Esophagus squamous epithelium (tissue), 5 donors: ENCODE measurements around the gene DEPP1. TPM values are rescaled to one million over a fixed set of nuclear protein-coding genes. Genes with fewer than 3 reads are reported as not detected.

Source experiments
- DNase-seq: peaks from one replicate; lab custom pipeline; 2025; lab: John Stamatoyannopoulos, UW
- H3K27ac ChIP-seq, 4 donors: fragments of 200-600 bp; sonication (generic); one replicate each; pipeline ENCODE4 v1.5.1; 2016 to 2019; ENCODE audit warnings: mild to moderate bottlenecking in 1 of 4
- H3K27me3 ChIP-seq, 4 donors: fragments of 200-600 bp; sonication (generic); 1 replicate in 3 of 4; 2 replicates in 1 of 4; pipeline versions ENCODE4 v1.5.1 to v1.6.0; 2017 to 2021; ENCODE audit warnings: antibody characterized with exemption in 1 of 4
- H3K36me3 ChIP-seq, 3 donors: fragments of 200-600 bp; sonication (generic); one replicate each; pipeline ENCODE4 v1.5.1; 2016 to 2019
- H3K4me1 ChIP-seq, 3 donors: fragments of 200-600 bp; sonication (generic); one replicate each; pipeline ENCODE4 v1.5.1; 2017 to 2019
- H3K4me3 ChIP-seq, 4 donors: fragments of 200-600 bp; sonication (generic); 1 replicate in 3 of 4; 2 replicates in 1 of 4; pipeline ENCODE4 v1.5.1; 2016 to 2019; ENCODE audit warnings: mild to moderate bottlenecking in 2 of 4, moderate library complexity in 1 of 4
- H3K9me3 ChIP-seq, 3 donors: fragments of 200-600 bp; sonication (generic); one replicate each; pipeline ENCODE4 v1.5.1; 2016 to 2019
- CTCF ChIP-seq, 6 experiments: fragments of 450-650 bp in 4 of 6; fragments of 200-600 bp in 2 of 6; sonication (generic) in 2 of 6; IDR thresholded peaks; one replicate each; pipeline ENCODE4 v1.5.1; 2016 to 2019; ENCODE audit warnings: antibody characterized with exemption in 6 of 6, mild to moderate bottlenecking in 4 of 6, moderate library complexity in 4 of 6
- POLR2A ChIP-seq, 4 donors: fragments of 450-650 bp; IDR thresholded peaks; one replicate each; pipeline ENCODE4 v1.6.1; 2017; ENCODE audit warnings: antibody characterized with exemption in 4 of 4, mild to moderate bottlenecking in 4 of 4, moderate library complexity in 3 of 4
- WGBS, 2 donors: methylation state at CpG; one replicate each; pipeline ENCODE4 v1.1.5; 2018; 5-methylcytosine and 5-hydroxymethylcytosine counted together
- intact Hi-C: fragments of 100-400 bp; cut with DNase I; formaldehyde crosslinking; loops from one replicate; pipeline ENCODE4 v1.15.0; 2022
- total RNA-seq, 4 donors: library from RNA; depleted of rRNA; stranded (reverse); fragments of >200 nt; gene quantifications; one replicate each; pipeline ENCODE4 v1.1.0, GENCODE V29; 2016
- donor health status: DM: yes; HTN: yes; CAD: no.

The DEPP1 gene
- total RNA-seq, 4 donors from 2014 or later = 2.5 to 116 (median 27.5) TPM

- TF ChIP-seq CTCF (IDR thresholded peaks at IDR 0.05) (no peak), POLR2A (IDR thresholded peaks at IDR 0.05) (no peak)
- no peak overlapping the region for H3K27ac ChIP-seq
Observed at GRCh38 chr10:44931621-44932516, 46.7 kb downstream of the DEPP1 start.

GRCh38 chr10:44930904-44931620 lies 47.5 kb downstream of the DEPP1 start:
- intact Hi-C loops = loop anchor here (5.0 kb wide), 1 partner anchor 41 kb away; no protein-coding TSS in a partner anchor
- Histone ChIP-seq H3K9me3 (no peaks in the 10 kb centered on the region), H3K36me3 (no peaks in the 10 kb centered on the region), H3K4me3 (no peak overlapping the region), H3K4me1 (peaks cover 0 to 23% (median 10%) of the 10 kb centered on the region in 3 donors), H3K27ac (no peak overlapping the region), H3K27me3 (no peaks in the 10 kb centered on the region)
- no peak for TF ChIP-seq CTCF (IDR thresholded peaks at IDR 0.05)
- TF ChIP-seq POLR2A (IDR thresholded peaks at IDR 0.05) = no peak
- no peak for DNase-seq
- 68 to 78% methylated on average over 2 to 4 of the region's 4 CpGs for WGBS, 2 donors

More at GRCh38 chr10:44931621-44932516, 46.7 kb downstream of the DEPP1 start:
- intact Hi-C loops = loop anchor here (5.0 kb wide), 1 partner anchor 40 kb away; no protein-coding TSS in a partner anchor
- H3K4me1 ChIP-seq = peaks cover 0 to 25% (median 10%) of the 10 kb centered on the region in 3 donors
- H3K4me3 ChIP-seq = no peak overlapping the region
- WGBS, 2 donors = 86 to 88% methylated on average over 1 to 7 of the region's 10 CpGs
- no peaks in the 10 kb centered on the region for H3K9me3 ChIP-seq
- H3K36me3 ChIP-seq = no peaks in the 10 kb centered on the region
- no peaks in the 10 kb centered on the region for H3K27me3 ChIP-seq
- DNase-seq = no peak

GRCh38 chr10:44929356-44930255 lies 49.0 kb downstream of the DEPP1 start:
- H3K36me3 ChIP-seq = no peaks in the 10 kb centered on the region
- TF ChIP-seq POLR2A (IDR thresholded peaks at IDR 0.05) (no peak), CTCF (IDR thresholded peaks at IDR 0.05) (no peak)
- no peak overlapping the region for H3K27ac ChIP-seq
- WGBS, 2 donors = 65 to 82% methylated on average over 4 to 8 of the region's 8 CpGs
- no peak overlapping the region for H3K4me3 ChIP-seq
- intact Hi-C loops = loop anchor here (5.0 kb wide), 1 partner anchor 43 kb away; no protein-coding TSS in a partner anchor
- no peak for DNase-seq
- H3K27me3 ChIP-seq = no peaks in the 10 kb centered on the region
- peaks cover 0 to 12% (median 3%) of the 10 kb centered on the region in 3 donors for H3K4me1 ChIP-seq
- no peaks in the 10 kb centered on the region for H3K9me3 ChIP-seq

GRCh38 chr10:44928462-44928861 lies 50.1 kb downstream of the DEPP1 start:
- H3K36me3 ChIP-seq = no peaks in the 10 kb centered on the region
- no peak overlapping the region for H3K4me3 ChIP-seq
- H3K9me3 ChIP-seq = no peaks in the 10 kb centered on the region
- H3K27me3 ChIP-seq = no peaks in the 10 kb centered on the region
- H3K4me1 ChIP-seq = peaks cover 0 to 12% (median 3%) of the 10 kb centered on the region in 3 donors
- TF ChIP-seq POLR2A (IDR thresholded peaks at IDR 0.05) (no peak), CTCF (IDR thresholded peaks at IDR 0.05) (no peak)
- intact Hi-C loops = no loop called here
- no peak for DNase-seq
- H3K27ac ChIP-seq = no peak overlapping the region
